A673 (cell line): ENCODE results near the gene RBSN.

Source experiments
- EZH2 ChIP-seq: fragments of 200-600 bp; sonication (generic); IDR thresholded peaks from 2 replicates; pipeline ENCODE4 v1.6.1; 2017; ENCODE audit warnings: borderline replicate concordance, low read depth, mild to moderate bottlenecking, mixed read lengths, antibody characterized with exemption, low read length; ENCODE audit not compliant: poor library complexity, severe bottlenecking
- TF ChIP-seq, protein P1 (sequence below): fragments of 300-800, 200-600 bp; sonication (generic); conservative IDR thresholded peaks from 2 replicates; pipeline ENCODE4 v1.5.1; 2017; ENCODE audit warnings: low read depth, mild to moderate bottlenecking, antibody characterized with exemption, low read length, moderate library complexity, mixed read lengths

GRCh38 chr3:15044326-15044725 is 54.6 kb downstream of the RBSN start:
- TF ChIP-seq, protein P1, sequence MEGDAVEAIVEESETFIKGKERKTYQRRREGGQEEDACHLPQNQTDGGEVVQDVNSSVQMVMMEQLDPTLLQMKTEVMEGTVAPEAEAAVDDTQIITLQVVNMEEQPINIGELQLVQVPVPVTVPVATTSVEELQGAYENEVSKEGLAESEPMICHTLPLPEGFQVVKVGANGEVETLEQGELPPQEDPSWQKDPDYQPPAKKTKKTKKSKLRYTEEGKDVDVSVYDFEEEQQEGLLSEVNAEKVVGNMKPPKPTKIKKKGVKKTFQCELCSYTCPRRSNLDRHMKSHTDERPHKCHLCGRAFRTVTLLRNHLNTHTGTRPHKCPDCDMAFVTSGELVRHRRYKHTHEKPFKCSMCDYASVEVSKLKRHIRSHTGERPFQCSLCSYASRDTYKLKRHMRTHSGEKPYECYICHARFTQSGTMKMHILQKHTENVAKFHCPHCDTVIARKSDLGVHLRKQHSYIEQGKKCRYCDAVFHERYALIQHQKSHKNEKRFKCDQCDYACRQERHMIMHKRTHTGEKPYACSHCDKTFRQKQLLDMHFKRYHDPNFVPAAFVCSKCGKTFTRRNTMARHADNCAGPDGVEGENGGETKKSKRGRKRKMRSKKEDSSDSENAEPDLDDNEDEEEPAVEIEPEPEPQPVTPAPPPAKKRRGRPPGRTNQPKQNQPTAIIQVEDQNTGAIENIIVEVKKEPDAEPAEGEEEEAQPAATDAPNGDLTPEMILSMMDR: no peak
- TF ChIP-seq EZH2: no peak
